Measurements from ENCODE around the gene KCNQ4. TPM values are rescaled to one million over a fixed set of nuclear protein-coding genes. Genes with fewer than 3 reads are reported as not detected.

KCNQ4 gene
- total RNA-seq, 1 experiment from 2014 or later, result 1.6 TPM

GRCh38 chr1:40856116-40856515 lies 72.5 kb downstream of the KCNQ4 start:
- no peak for TF ChIP-seq CTCF (IDR thresholded peaks at IDR 0.05; ENCODE audit: insufficient read depth in 1 of 2, low read depth in 1 of 2, low read length in 1 of 2, severe bottlenecking in 1 of 2, unreplicated experiment in 1 of 2)
- Mint-ChIP-seq H3K27ac (ENCODE audit: unreplicated experiment) (no peak overlapping the region), H3K27me3 (ENCODE audit: insufficient read depth, unreplicated experiment) (no peaks in the 10 kb centered on the region), H3K9me3 (ENCODE audit: unreplicated experiment) (no peaks in the 10 kb centered on the region), H3K36me3 (ENCODE audit: insufficient read depth, unreplicated experiment) (no peaks in the 10 kb centered on the region), H3K4me1 (ENCODE audit: low read depth, unreplicated experiment) (peaks cover 6% of the 10 kb centered on the region), H3K4me3 (ENCODE audit: unreplicated experiment) (no peak overlapping the region)
- no peaks in the 10 kb centered on the region for H3K27me3 ChIP-seq (replicated peaks; ENCODE audit: control insufficient read depth, insufficient read depth, low read length)
- POLR2A ChIA-PET, result no interaction called here
- H3K4me1 ChIP-seq, result 0 out of 2 replicates have a peak, but pooled peaks cover 5% of the 10 kb centered on the region
- no peak overlapping the region for H3K4me3 ChIP-seq (ENCODE audit: low read depth, low read length)
- no peaks in the 10 kb centered on the region for H3K36me3 ChIP-seq (ENCODE audit: control insufficient read depth, insufficient read depth, low read length)
- CTCF ChIA-PET, result no interaction called here
- intact Hi-C loops (cut with micrococcal nuclease; ENCODE audit: unreplicated experiment), result no loop called here
- H3K9me3 ChIP-seq, result no peaks in the 10 kb centered on the region
- no peak for DNase-seq
- BruUV-seq (replicated peaks), result no TSS peak

- no peak overlapping the region for H3K27ac Mint-ChIP-seq (ENCODE audit: unreplicated experiment)
- Histone ChIP-seq H3K4me1 (0 out of 2 replicates have a peak, but pooled peaks cover 5% of the 10 kb centered on the region), H3K9me3 (no peaks in the 10 kb centered on the region), H3K4me3 (ENCODE audit: low read depth, low read length) (no peak overlapping the region), H3K36me3 (ENCODE audit: control insufficient read depth, insufficient read depth, low read length) (no peaks in the 10 kb centered on the region), H3K27me3 (replicated peaks; ENCODE audit: control insufficient read depth, insufficient read depth, low read length) (no peaks in the 10 kb centered on the region)
- POLR2A ChIA-PET, result no interaction called here
- BruUV-seq (replicated peaks), result no TSS peak
- peaks cover 6% of the 10 kb centered on the region for H3K4me1 Mint-ChIP-seq (ENCODE audit: low read depth, unreplicated experiment)
- no peaks in the 10 kb centered on the region for H3K9me3 Mint-ChIP-seq (ENCODE audit: unreplicated experiment)
- DNase-seq, result no peak
- H3K36me3 Mint-ChIP-seq (ENCODE audit: insufficient read depth, unreplicated experiment), result no peaks in the 10 kb centered on the region
- TF ChIP-seq CTCF (IDR thresholded peaks at IDR 0.05; ENCODE audit: insufficient read depth in 1 of 2, low read depth in 1 of 2, low read length in 1 of 2, severe bottlenecking in 1 of 2, unreplicated experiment in 1 of 2), result no peak
- intact Hi-C loops (cut with micrococcal nuclease; ENCODE audit: unreplicated experiment), result no loop called here
- CTCF ChIA-PET, result no interaction called here
- no peak overlapping the region for H3K4me3 Mint-ChIP-seq (ENCODE audit: unreplicated experiment)
- H3K27me3 Mint-ChIP-seq (ENCODE audit: insufficient read depth, unreplicated experiment), result no peaks in the 10 kb centered on the region
These were observed 73.2 kb downstream of the KCNQ4 start for GRCh38 chr1:40856656-40857302.

GRCh38 chr1:40857737-40858136 lies 74.2 kb downstream of the KCNQ4 start:
- Histone ChIP-seq H3K36me3 (ENCODE audit: control insufficient read depth, insufficient read depth, low read length) (no peaks in the 10 kb centered on the region), H3K4me3 (ENCODE audit: low read depth, low read length) (no peak overlapping the region), H3K9me3 (no peaks in the 10 kb centered on the region), H3K4me1 (peaks cover 7% of the 10 kb centered on the region), H3K27me3 (replicated peaks; ENCODE audit: control insufficient read depth, insufficient read depth, low read length) (no peaks in the 10 kb centered on the region)
- BruUV-seq (replicated peaks), result no TSS peak
- no peaks in the 10 kb centered on the region for H3K27me3 Mint-ChIP-seq (ENCODE audit: insufficient read depth, unreplicated experiment)
- no peak overlapping the region for H3K4me3 Mint-ChIP-seq (ENCODE audit: unreplicated experiment)
- peaks cover 6% of the 10 kb centered on the region for H3K4me1 Mint-ChIP-seq (ENCODE audit: low read depth, unreplicated experiment)
- H3K36me3 Mint-ChIP-seq (ENCODE audit: insufficient read depth, unreplicated experiment), result peaks cover 6% of the 10 kb centered on the region
- CTCF ChIA-PET, result interaction anchor here (0.8 kb wide), 1 partner anchor 95 kb away, joined by 3 read pairs; no protein-coding TSS in a partner anchor
- H3K9me3 Mint-ChIP-seq (ENCODE audit: unreplicated experiment), result no peaks in the 10 kb centered on the region
- intact Hi-C loops (cut with micrococcal nuclease; ENCODE audit: unreplicated experiment), result no loop called here
- DNase-seq, result no peak
- H3K27ac Mint-ChIP-seq (ENCODE audit: unreplicated experiment), result no peak overlapping the region
- TF ChIP-seq CTCF (IDR thresholded peaks at IDR 0.05; ENCODE audit: insufficient read depth in 1 of 2, low read depth in 1 of 2, low read length in 1 of 2, severe bottlenecking in 1 of 2, unreplicated experiment in 1 of 2), result no peak
- POLR2A ChIA-PET, result no interaction called here

All from Caco-2 (cell line).